HepG2 (cell line): ENCODE results near the gene SPATA25. TPM values are rescaled to one million over a fixed set of nuclear protein-coding genes. Genes with fewer than 3 reads are reported as not detected.

ENCODE experiments used
- CHD4 ChIP-seq: fragments of 200-600 bp; sonication (generic); IDR thresholded peaks from 2 replicates; pipeline ENCODE4 v1.7.0; 2017; ENCODE audit warnings: mild to moderate bottlenecking, low read length, borderline replicate concordance
- HDAC1 ChIP-seq: sonication (generic); formaldehyde crosslinking; IDR thresholded peaks from 2 replicates; pipeline ENCODE4 v1.5.1; 2020; ENCODE audit warnings: mild to moderate bottlenecking, missing genetic modification reagents
- HDAC6 ChIP-seq: fragments of 200-600 bp; sonication (generic); IDR thresholded peaks from 2 replicates; pipeline ENCODE4 v1.7.0; 2017; ENCODE audit warnings: mild to moderate bottlenecking, antibody characterized with exemption, low read length, low read depth
- IRF2 ChIP-seq: IDR thresholded peaks from 2 replicates; pipeline ENCODE4 v1.6.1; 2018; ENCODE audit warnings: missing genetic modification reagents, missing compliant biosample characterization
- PCBP2 ChIP-seq: fragments of 200-400 bp; formaldehyde crosslinking; optimal IDR thresholded peaks from 2 replicates; pipeline ENCODE3; 2018; ENCODE audit warnings: low read length, low read depth; ENCODE audit not compliant: poor library complexity, severe bottlenecking
- ZMYM3 ChIP-seq: sonication (generic); formaldehyde crosslinking; IDR thresholded peaks from 2 replicates; pipeline ENCODE4 v1.5.1; 2020; ENCODE audit warnings: mild to moderate bottlenecking, missing genetic modification reagents
- ZNF619 ChIP-seq: sonication (generic); formaldehyde crosslinking; IDR thresholded peaks from 2 replicates; pipeline ENCODE4 v1.4.0; 2020; ENCODE audit warnings: mild to moderate bottlenecking, missing genetic modification reagents
- ZNF629 ChIP-seq: sonication (generic); formaldehyde crosslinking; conservative IDR thresholded peaks from 2 replicates; pipeline ENCODE4 v1.5.0; 2020; ENCODE audit warnings: missing genetic modification reagents
- polyA plus RNA-seq, 8 experiments: library from polyadenylated mRNA; depleted of rRNA in 3 of 8; stranded (reverse) in 7 of 8; unstranded in 1 of 8; fragments of >200 nt; fragmentation: Illumina TruSeq in 4 of 8; extraction: Trizol in 4 of 8; gene quantifications; 2 replicates each; pipeline versions ENCODE4 v1.2.1 to v1.2.3, GENCODE V29; 2011 to 2016; ENCODE audit warnings: low read depth in 4 of 8, missing spikeins in 1 of 8, mixed read lengths in 1 of 8; ENCODE audit not compliant: insufficient read depth in 1 of 8
- total RNA-seq, 5 experiments: library from RNA; depleted of rRNA; stranded (reverse); fragments of >200 nt; fragmentation: Illumina TruSeq; extraction: Trizol; gene quantifications; 2 replicates each; pipeline ENCODE4 v1.2.3, GENCODE V29; 2016; ENCODE audit warnings: low read depth in 1 of 5
- TF ChIP-seq, protein P1 (sequence below): IDR thresholded peaks from 2 replicates; pipeline ENCODE4 v1.6.1; 2018; ENCODE audit warnings: missing genetic modification reagents
- TF ChIP-seq, protein P2 (sequence below), 2 experiments: sonication (generic) in 1 of 2; formaldehyde crosslinking in 1 of 2; IDR thresholded peaks; 2 replicates each; pipeline versions ENCODE4 v1.4.0 to v1.6.1; 2016 to 2020; ENCODE audit warnings: borderline replicate concordance in 1 of 2, low read depth in 1 of 2, mild to moderate bottlenecking in 1 of 2, missing genetic modification reagents in 1 of 2
- TF ChIP-seq, protein P3 (sequence below): sonication (generic); formaldehyde crosslinking; IDR thresholded peaks from 2 replicates; pipeline ENCODE4; 2020; ENCODE audit warnings: missing genetic modification reagents, mild to moderate bottlenecking, borderline replicate concordance
- TF ChIP-seq, protein P4 (sequence below): IDR thresholded peaks from 2 replicates; pipeline ENCODE4 v1.6.1; 2016; ENCODE audit warnings: control low read depth

Gene SPATA25
- total and polyA plus RNA-seq, 2 of the 13 experiments (the other 11 are each of a cell fraction or from before 2014, with no cell fraction given), result 4.8 to 7.6 TPM

DNA sequence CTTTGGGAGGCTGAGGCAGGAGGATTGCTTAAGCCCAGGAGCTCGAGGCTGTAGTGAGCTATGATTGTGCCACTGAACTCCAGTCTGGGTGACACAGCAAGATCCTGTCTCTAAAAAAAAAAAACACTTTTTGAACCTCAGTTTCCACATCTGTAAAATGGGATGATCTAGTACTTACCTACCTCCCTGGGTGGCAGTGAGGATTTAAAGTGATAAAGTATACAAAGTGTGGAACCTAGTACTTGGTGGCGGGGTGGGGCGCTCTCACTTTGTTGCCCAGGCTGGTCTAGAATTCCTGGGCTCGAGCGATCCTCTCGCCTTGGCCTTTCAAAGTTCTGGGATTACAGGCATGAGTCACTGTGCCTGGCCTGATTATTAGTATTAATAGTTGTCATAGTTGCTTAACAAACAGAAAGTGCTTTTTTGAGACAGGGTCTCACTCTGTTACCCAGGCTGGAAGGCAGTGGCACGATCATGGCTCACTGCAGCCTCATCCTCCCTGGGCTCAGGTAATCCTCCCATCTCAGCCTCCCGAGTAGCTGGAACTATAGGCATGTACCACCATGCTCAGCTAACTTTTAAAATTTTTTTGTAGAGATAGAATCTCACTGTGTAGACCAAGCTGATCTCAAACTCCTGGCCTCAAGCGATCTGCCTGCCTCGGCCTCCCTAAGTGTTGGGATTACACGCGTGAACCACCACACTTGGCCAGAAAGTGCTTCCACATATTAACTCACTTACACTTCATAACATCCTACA, 31.5 kb upstream of the SPATA25 start (continued):
- TF ChIP-seq, protein P1, sequence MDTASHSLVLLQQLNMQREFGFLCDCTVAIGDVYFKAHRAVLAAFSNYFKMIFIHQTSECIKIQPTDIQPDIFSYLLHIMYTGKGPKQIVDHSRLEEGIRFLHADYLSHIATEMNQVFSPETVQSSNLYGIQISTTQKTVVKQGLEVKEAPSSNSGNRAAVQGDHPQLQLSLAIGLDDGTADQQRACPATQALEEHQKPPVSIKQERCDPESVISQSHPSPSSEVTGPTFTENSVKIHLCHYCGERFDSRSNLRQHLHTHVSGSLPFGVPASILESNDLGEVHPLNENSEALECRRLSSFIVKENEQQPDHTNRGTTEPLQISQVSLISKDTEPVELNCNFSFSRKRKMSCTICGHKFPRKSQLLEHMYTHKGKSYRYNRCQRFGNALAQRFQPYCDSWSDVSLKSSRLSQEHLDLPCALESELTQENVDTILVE (CRISPR knock-in tag), result 0 out of 2 replicates have a peak, but pooled peaks have one; percentile 24
- TF ChIP-seq, protein P2, sequence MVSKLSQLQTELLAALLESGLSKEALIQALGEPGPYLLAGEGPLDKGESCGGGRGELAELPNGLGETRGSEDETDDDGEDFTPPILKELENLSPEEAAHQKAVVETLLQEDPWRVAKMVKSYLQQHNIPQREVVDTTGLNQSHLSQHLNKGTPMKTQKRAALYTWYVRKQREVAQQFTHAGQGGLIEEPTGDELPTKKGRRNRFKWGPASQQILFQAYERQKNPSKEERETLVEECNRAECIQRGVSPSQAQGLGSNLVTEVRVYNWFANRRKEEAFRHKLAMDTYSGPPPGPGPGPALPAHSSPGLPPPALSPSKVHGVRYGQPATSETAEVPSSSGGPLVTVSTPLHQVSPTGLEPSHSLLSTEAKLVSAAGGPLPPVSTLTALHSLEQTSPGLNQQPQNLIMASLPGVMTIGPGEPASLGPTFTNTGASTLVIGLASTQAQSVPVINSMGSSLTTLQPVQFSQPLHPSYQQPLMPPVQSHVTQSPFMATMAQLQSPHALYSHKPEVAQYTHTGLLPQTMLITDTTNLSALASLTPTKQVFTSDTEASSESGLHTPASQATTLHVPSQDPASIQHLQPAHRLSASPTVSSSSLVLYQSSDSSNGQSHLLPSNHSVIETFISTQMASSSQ (IDR thresholded peaks at IDR 0.05; ENCODE audit: low read depth), result 0 out of 2 replicates have a peak, but pooled peaks have one; percentile 8
- TF ChIP-seq, protein P2 (CRISPR knock-in tag; IDR thresholded peaks at IDR 0.05; ENCODE audit: borderline replicate concordance), result no peak
- TF ChIP-seq ZMYM3 (peak; percentile 96), ZNF629 (CRISPR knock-in tag) (peak; percentile 99), HDAC1 (CRISPR knock-in tag) (0 out of 2 replicates have a peak, but pooled peaks have one; percentile 26), ZNF619 (CRISPR knock-in tag) (no peak), HDAC6 (peak; percentile 40; the same call in 1 of the 2 replicates), PCBP2 (no peak), IRF2 (CRISPR knock-in tag) (no peak), CHD4 (peak; percentile 99)
- TF ChIP-seq, protein P3, sequence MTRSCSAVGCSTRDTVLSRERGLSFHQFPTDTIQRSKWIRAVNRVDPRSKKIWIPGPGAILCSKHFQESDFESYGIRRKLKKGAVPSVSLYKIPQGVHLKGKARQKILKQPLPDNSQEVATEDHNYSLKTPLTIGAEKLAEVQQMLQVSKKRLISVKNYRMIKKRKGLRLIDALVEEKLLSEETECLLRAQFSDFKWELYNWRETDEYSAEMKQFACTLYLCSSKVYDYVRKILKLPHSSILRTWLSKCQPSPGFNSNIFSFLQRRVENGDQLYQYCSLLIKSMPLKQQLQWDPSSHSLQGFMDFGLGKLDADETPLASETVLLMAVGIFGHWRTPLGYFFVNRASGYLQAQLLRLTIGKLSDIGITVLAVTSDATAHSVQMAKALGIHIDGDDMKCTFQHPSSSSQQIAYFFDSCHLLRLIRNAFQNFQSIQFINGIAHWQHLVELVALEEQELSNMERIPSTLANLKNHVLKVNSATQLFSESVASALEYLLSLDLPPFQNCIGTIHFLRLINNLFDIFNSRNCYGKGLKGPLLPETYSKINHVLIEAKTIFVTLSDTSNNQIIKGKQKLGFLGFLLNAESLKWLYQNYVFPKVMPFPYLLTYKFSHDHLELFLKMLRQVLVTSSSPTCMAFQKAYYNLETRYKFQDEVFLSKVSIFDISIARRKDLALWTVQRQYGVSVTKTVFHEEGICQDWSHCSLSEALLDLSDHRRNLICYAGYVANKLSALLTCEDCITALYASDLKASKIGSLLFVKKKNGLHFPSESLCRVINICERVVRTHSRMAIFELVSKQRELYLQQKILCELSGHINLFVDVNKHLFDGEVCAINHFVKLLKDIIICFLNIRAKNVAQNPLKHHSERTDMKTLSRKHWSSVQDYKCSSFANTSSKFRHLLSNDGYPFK (CRISPR knock-in tag), result 0 out of 2 replicates have a peak, but pooled peaks have one; percentile 35
- TF ChIP-seq, protein P4, sequence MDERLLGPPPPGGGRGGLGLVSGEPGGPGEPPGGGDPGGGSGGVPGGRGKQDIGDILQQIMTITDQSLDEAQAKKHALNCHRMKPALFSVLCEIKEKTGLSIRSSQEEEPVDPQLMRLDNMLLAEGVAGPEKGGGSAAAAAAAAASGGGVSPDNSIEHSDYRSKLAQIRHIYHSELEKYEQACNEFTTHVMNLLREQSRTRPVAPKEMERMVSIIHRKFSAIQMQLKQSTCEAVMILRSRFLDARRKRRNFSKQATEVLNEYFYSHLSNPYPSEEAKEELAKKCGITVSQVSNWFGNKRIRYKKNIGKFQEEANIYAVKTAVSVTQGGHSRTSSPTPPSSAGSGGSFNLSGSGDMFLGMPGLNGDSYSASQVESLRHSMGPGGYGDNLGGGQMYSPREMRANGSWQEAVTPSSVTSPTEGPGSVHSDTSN (CRISPR knock-in tag), result no peak
